HFFc6 (cell line): ENCODE measurements around the gene ALG9. TPM values are rescaled to one million over a fixed set of nuclear protein-coding genes. Genes with fewer than 3 reads are reported as not detected.

Source experiments
- DNase-seq: peaks from one replicate; pipeline ENCODE4 v3.0.0-alpha.2; 2018
- H3K27ac Mint-ChIP-seq: 2 replicates; pipeline ENCODE4 v1.8.0; 2020; ENCODE audit warnings: mild to moderate bottlenecking, mixed read lengths
- H3K27me3 Mint-ChIP-seq: 2 replicates; pipeline ENCODE4 v1.8.0; 2021; ENCODE audit warnings: mild to moderate bottlenecking, moderate library complexity, mixed read lengths; ENCODE audit not compliant: insufficient read depth
- H3K36me3 Mint-ChIP-seq: 2 replicates; pipeline ENCODE4 v1.8.0; 2021; ENCODE audit warnings: low read depth, mixed read lengths
- H3K4me1 Mint-ChIP-seq: 2 replicates; pipeline ENCODE4 v1.8.0; 2020; ENCODE audit warnings: low read depth, mixed read lengths
- H3K4me3 Mint-ChIP-seq: 2 replicates; pipeline ENCODE4 v1.8.0; 2020; ENCODE audit warnings: mild to moderate bottlenecking, moderate library complexity, mixed read lengths
- H3K9me3 Mint-ChIP-seq: 2 replicates; pipeline ENCODE4 v1.8.0; 2020; ENCODE audit warnings: mild to moderate bottlenecking, mixed read lengths
- total RNA-seq, 6 experiments: library from RNA; stranded (reverse); fragmentation: NEBNext Ultra II Directional; extraction: Animal tissue kit (Norgen Biotek cat#: 25700); gene quantifications; 2 replicates in 1 of 6; 3 replicates in 5 of 6; pipeline ENCODE4 v1.2.3, GENCODE V29; 2021
- TF ChIP-seq, protein P1 (sequence below): fragments of 200-600 bp; sonication (generic); IDR thresholded peaks from 2 replicates; pipeline ENCODE4 v1.5.0; 2021; ENCODE audit warnings: antibody characterized with exemption, mild to moderate bottlenecking

Gene ALG9
- total RNA-seq, 6 experiments from 2014 or later = 31.1 to 44.2 (median 36.5) TPM

- H3K27ac Mint-ChIP-seq = peak overlapping the region; percentile 90
Measured at GRCh38 chr11:111910676-111911562, 39.5 kb upstream of the ALG9 start.

DNA sequence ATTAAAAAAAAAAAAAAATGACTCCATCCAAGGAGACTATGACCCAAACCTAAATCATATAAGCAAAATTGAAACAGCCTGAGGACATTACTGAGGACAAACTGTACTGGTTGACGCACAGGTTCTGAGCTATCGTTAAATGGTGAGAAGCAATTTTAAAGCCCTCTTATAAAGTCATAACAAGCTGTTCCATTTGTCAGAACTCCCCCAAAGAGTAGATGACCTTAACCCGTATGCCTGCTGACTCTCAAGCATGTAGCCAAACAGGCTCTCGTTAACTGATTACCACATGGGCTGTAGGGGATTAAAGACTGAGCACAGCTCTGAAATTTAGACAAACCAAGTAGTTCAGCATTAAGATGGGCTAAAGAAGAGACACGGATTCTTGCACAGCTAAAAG, 38.0 kb upstream of the ALG9 start:
- H3K9me3 Mint-ChIP-seq = no peaks in the 10 kb centered on the region
- peaks cover 3% of the 10 kb centered on the region; the same call in 1 of the 2 replicates for H3K27me3 Mint-ChIP-seq
- peaks cover 42% of the 10 kb centered on the region for H3K4me1 Mint-ChIP-seq
- H3K4me3 Mint-ChIP-seq = no peak overlapping the region
- no peak overlapping the region for H3K27ac Mint-ChIP-seq
- no peak for DNase-seq
- peaks cover 8% of the 10 kb centered on the region; the same call in 1 of the 2 replicates for H3K36me3 Mint-ChIP-seq
- TF ChIP-seq, protein P1, sequence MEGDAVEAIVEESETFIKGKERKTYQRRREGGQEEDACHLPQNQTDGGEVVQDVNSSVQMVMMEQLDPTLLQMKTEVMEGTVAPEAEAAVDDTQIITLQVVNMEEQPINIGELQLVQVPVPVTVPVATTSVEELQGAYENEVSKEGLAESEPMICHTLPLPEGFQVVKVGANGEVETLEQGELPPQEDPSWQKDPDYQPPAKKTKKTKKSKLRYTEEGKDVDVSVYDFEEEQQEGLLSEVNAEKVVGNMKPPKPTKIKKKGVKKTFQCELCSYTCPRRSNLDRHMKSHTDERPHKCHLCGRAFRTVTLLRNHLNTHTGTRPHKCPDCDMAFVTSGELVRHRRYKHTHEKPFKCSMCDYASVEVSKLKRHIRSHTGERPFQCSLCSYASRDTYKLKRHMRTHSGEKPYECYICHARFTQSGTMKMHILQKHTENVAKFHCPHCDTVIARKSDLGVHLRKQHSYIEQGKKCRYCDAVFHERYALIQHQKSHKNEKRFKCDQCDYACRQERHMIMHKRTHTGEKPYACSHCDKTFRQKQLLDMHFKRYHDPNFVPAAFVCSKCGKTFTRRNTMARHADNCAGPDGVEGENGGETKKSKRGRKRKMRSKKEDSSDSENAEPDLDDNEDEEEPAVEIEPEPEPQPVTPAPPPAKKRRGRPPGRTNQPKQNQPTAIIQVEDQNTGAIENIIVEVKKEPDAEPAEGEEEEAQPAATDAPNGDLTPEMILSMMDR = no peak

More at GRCh38 chr11:111910676-111911562, 39.5 kb upstream of the ALG9 start:
- Mint-ChIP-seq H3K36me3 (peaks cover 5% of the 10 kb centered on the region; the same call in 1 of the 2 replicates), H3K4me3 (peak overlapping the region; percentile 81), H3K4me1 (peaks cover 36% of the 10 kb centered on the region), H3K9me3 (no peaks in the 10 kb centered on the region), H3K27me3 (peaks cover 3% of the 10 kb centered on the region; the same call in 1 of the 2 replicates)
- TF ChIP-seq, protein P1 = no peak
- no peak for DNase-seq

DNA sequence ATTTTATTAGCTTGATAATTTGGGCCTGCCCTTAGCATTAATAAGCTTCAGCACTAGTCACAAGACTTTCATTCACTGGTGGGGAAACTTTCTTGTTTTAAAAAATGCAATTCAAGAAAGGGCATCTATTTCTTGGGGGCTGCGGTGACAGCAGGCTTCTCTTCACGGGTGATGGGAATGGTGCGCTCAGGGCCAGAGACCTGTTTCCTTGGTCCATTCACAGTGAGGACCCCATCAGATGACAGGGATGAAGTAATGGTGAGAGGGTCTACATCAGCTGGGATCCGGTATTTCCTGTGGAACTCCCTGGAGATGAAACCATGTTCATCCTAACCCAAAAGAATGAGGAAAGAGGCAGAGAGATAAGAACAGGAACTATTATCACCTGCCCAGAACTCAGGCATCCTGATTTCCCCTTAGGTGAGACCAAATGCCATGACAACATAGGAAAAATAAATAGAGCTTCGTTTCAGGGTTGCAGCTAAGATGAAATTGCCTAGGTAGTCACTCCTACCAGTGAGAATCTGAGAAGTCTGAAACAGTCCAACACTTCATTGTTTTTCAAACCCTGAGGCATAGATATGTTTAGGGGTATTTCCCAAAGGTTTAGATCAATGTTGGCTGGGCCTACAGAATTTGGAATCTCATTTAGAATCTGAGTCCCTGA, 37.4 kb upstream of the ALG9 start:
- TF ChIP-seq, protein P1 = no peak
- peaks cover 3% of the 10 kb centered on the region for H3K27me3 Mint-ChIP-seq
- peaks cover 36% of the 10 kb centered on the region for H3K4me1 Mint-ChIP-seq
- DNase-seq = no peak
- H3K27ac Mint-ChIP-seq = no peak overlapping the region
- H3K4me3 Mint-ChIP-seq = no peak overlapping the region
- H3K9me3 Mint-ChIP-seq = no peaks in the 10 kb centered on the region
- peaks cover 8% of the 10 kb centered on the region; the same call in 1 of the 2 replicates for H3K36me3 Mint-ChIP-seq

DNA sequence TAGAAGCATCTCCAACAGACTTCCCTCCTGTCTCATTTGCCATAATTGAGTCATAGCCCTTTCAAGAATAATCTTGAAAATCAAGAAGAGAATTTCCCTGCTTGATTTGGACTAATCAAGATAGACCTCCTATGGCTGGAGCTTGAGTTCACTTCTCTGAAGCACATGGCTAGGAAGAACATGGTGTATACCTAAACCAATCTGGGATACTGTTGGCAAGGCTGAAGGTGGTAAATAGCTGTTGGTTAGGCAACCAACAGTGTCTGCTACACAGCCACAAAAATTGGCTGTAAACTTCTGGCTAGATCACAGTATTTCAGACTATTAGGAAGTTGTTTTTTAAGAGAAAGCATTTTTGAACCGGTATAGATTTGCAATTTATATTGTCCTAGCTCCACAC, 35.3 kb upstream of the ALG9 start:
- Mint-ChIP-seq H3K4me3 (no peak overlapping the region), H3K36me3 (peaks cover 8% of the 10 kb centered on the region; the same call in 1 of the 2 replicates), H3K4me1 (peaks cover 26% of the 10 kb centered on the region), H3K27me3 (peaks cover 4% of the 10 kb centered on the region), H3K9me3 (no peaks in the 10 kb centered on the region), H3K27ac (no peak overlapping the region)
- TF ChIP-seq, protein P1 = no peak
- DNase-seq = no peak

- Mint-ChIP-seq H3K9me3 (no peaks in the 10 kb centered on the region), H3K4me3 (no peak overlapping the region), H3K36me3 (peaks cover 8% of the 10 kb centered on the region; the same call in 1 of the 2 replicates), H3K27ac (no peak overlapping the region), H3K27me3 (peaks cover 2% of the 10 kb centered on the region), H3K4me1 (peaks cover 13% of the 10 kb centered on the region; the same call in 1 of the 2 replicates)
- TF ChIP-seq, protein P1 = no peak
- no peak for DNase-seq
Measured at GRCh38 chr11:111905411-111905810, 34.0 kb upstream of the ALG9 start.
